Embryonic facial prominence (tissue), 1 donor: ENCODE measurements around the gene RUBCN.
"Not testable (repeated sequence)": the region's sequence is repeated elsewhere in the genome, so short reads cannot be mapped to it uniquely, and the experiment has no call there.

Experiments used
- DNase-seq: peaks from one replicate; pipeline ENCODE4 v3.0.0-alpha.2; 2016; ENCODE audit errors: extremely low spot score

The RUBCN gene

GRCh38 chr3:197685546-197685945, 51.2 kb downstream of the RUBCN start:
- DNase-seq = no peak

- DNase-seq = no peak
Measured at GRCh38 chr3:197683191-197683590, 53.5 kb downstream of the RUBCN start.

GRCh38 chr3:197682713-197683112, 54.0 kb downstream of the RUBCN start:
- DNase-seq = no peak

GRCh38 chr3:197680955-197681521, 55.7 kb downstream of the RUBCN start:
- DNase-seq = no peak

GRCh38 chr3:197675951-197676350, 60.8 kb downstream of the RUBCN start:
- no peak for DNase-seq

- DNase-seq = no peak
Measured at GRCh38 chr3:197675563-197675860, 61.2 kb downstream of the RUBCN start.

GRCh38 chr3:197674741-197675562, 61.8 kb downstream of the RUBCN start:
- DNase-seq = no peak

- DNase-seq = no peak
Measured at GRCh38 chr3:197673170-197673569, 63.5 kb downstream of the RUBCN start.

- DNase-seq = no peak
Measured at GRCh38 chr3:197670361-197670760, 66.3 kb downstream of the RUBCN start.

GRCh38 chr3:197667968-197668367, 68.7 kb downstream of the RUBCN start:
- DNase-seq = no peak

- not testable (repeated sequence) for DNase-seq
Measured at GRCh38 chr3:197667293-197667692, 69.4 kb downstream of the RUBCN start.

- not testable (repeated sequence) for DNase-seq
Measured at GRCh38 chr3:197666221-197666842, 70.4 kb downstream of the RUBCN start.

- DNase-seq = not testable (repeated sequence)
Measured at GRCh38 chr3:197665549-197665948, 71.2 kb downstream of the RUBCN start.

GRCh38 chr3:197665142-197665491, 71.6 kb downstream of the RUBCN start:
- not testable (repeated sequence) for DNase-seq

- DNase-seq = not testable (repeated sequence)
Measured at GRCh38 chr3:197664414-197665141, 72.1 kb downstream of the RUBCN start.

GRCh38 chr3:197663367-197664140, 73.2 kb downstream of the RUBCN start:
- DNase-seq = not testable (repeated sequence)

GRCh38 chr3:197662352-197662751, 74.4 kb downstream of the RUBCN start:
- DNase-seq = not testable (repeated sequence)

- not testable (repeated sequence) for DNase-seq
Measured at GRCh38 chr3:197661874-197662273, 74.8 kb downstream of the RUBCN start.

- DNase-seq = not testable (repeated sequence)
Measured at GRCh38 chr3:197661234-197661834, 75.4 kb downstream of the RUBCN start.

GRCh38 chr3:197659701-197660100, 77.0 kb downstream of the RUBCN start:
- not testable (repeated sequence) for DNase-seq

- not testable (repeated sequence) for DNase-seq
Measured at GRCh38 chr3:197659144-197659543, 77.6 kb downstream of the RUBCN start.
